Ureter (tissue), 1 donor: ENCODE measurements around the gene JADE2. TPM values are rescaled to one million over a fixed set of nuclear protein-coding genes. Genes with fewer than 3 reads are reported as not detected.
"Not testable (repeated sequence)": the region's sequence is repeated elsewhere in the genome, so short reads cannot be mapped to it uniquely, and the experiment has no call there.

ENCODE experiments used
- DNase-seq: peaks from one replicate; pipeline ENCODE4 v3.0.0-alpha.2; 2020; ENCODE audit warnings: low spot score
- total RNA-seq: library from RNA; stranded (reverse); gene quantifications from one replicate; pipeline ENCODE4 v1.2.4, GENCODE V29; 2023
- donor health status: DM: yes; HTN: yes; CAD: no.

JADE2 gene
- total RNA-seq: 68.7 TPM

GRCh38 chr5:134524826-134525682, at the start of gene JADE2:
Gene JADE2, plus strand, starts transcription at chr5:134525670. Its CDS starts 10,188 bp downstream, at chr5:134535858.
- DNase-seq: peak; percentile 83

GRCh38 chr5:134477462-134478245, 47.8 kb upstream of the JADE2 start:
- DNase-seq: no peak

- DNase-seq: no peak
Measured at GRCh38 chr5:134479839-134480238, 45.6 kb upstream of the JADE2 start.

- DNase-seq: peak; percentile 23
Measured at GRCh38 chr5:134489227-134489944, 36.1 kb upstream of the JADE2 start.

- DNase-seq: no peak
Measured at GRCh38 chr5:134490255-134490924, 35.1 kb upstream of the JADE2 start.

GRCh38 chr5:134490925-134491271, 34.6 kb upstream of the JADE2 start:
- DNase-seq: no peak

- DNase-seq: no peak
Measured at GRCh38 chr5:134491841-134492442, 33.5 kb upstream of the JADE2 start.

- DNase-seq: no peak
Measured at GRCh38 chr5:134492568-134492967, 32.9 kb upstream of the JADE2 start.

GRCh38 chr5:134493461-134494055, 31.9 kb upstream of the JADE2 start:
- DNase-seq: no peak

GRCh38 chr5:134494780-134495179, 30.7 kb upstream of the JADE2 start:
- no peak for DNase-seq

- DNase-seq: not testable (repeated sequence)
Measured at GRCh38 chr5:134499905-134500304, 25.6 kb upstream of the JADE2 start.

GRCh38 chr5:134500699-134501430, 24.6 kb upstream of the JADE2 start:
- DNase-seq: no peak

- DNase-seq: no peak
Measured at GRCh38 chr5:134502259-134502658, 23.2 kb upstream of the JADE2 start.

- peak; percentile 75 for DNase-seq
Measured at GRCh38 chr5:134503088-134503936, 22.2 kb upstream of the JADE2 start.

GRCh38 chr5:134503937-134504437, 21.5 kb upstream of the JADE2 start:
- DNase-seq: no peak

GRCh38 chr5:134504629-134505300, 20.7 kb upstream of the JADE2 start:
- no peak for DNase-seq

- peak; percentile 56 for DNase-seq
Measured at GRCh38 chr5:134506054-134507039, 19.1 kb upstream of the JADE2 start.
